HG02885 (cell line): ENCODE data around the gene CENPP.

Experiments
- ATAC-seq: cut with Tn5 transposase; IDR thresholded peaks from one replicate; pipeline ENCODE4 v1.9.1; 2021; ENCODE audit warnings: mild to moderate bottlenecking; ENCODE audit not compliant: unreplicated experiment, poor library complexity

CENPP gene

DNA sequence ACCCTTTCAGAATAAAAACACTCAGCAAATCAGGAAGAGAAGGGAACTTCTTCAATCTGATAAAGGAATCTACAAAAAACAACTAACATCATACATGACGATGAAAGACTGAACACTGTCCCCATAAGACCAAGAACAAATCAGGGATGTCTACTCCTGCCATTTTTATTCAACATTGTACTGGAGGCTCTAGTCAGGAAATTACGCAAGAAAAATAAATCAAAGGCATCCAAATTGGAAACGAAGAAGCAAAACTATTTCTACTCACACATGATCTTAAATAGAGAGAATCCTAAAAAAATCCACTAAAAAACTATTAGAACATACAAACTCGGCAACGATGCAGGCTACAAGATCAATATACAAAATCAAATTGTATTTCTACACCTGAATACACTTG is 301.9 kb downstream of the CENPP start:
- ATAC-seq = no peak

DNA sequence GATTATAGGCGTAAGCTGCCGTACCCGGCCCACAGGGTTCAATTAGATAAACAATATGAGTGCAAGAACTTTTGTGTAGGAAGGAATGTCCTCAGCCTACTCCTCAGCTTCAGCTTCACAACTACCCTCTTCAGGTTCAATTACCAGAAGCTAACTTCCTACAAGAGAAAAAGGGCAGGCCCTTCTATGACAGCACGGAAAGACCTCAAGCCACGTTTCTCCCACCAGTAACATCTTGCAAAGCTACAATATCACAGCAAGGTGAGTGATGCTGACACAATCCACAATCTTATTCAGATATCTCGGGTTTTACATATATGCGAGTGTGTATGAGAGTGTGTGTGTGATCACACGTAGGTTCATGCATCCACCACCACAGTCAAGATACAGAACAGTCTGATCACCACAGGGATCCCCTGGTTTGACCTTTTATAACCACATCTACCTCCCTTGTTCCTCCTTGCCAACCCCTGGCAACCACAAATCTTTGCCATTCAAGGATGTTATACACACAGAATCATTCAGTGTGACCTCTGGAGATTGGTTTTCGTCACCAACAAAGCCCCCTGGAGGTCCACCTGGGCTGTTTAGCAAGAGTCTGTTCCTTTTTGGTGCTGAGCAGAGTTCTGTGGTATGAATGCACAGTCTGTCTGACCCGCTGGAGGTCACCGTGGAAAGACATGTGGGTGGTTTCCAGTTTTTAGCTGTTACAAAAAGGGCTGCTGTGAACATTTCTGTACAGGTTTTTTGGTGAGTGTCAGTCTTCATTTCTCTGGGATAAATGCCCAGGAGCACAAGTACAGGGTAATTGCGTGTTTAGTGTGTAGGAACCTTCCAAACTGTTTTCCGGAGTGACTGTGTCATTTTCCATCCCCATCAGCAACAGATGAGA is 305.9 kb downstream of the CENPP start:
- no peak for ATAC-seq

DNA sequence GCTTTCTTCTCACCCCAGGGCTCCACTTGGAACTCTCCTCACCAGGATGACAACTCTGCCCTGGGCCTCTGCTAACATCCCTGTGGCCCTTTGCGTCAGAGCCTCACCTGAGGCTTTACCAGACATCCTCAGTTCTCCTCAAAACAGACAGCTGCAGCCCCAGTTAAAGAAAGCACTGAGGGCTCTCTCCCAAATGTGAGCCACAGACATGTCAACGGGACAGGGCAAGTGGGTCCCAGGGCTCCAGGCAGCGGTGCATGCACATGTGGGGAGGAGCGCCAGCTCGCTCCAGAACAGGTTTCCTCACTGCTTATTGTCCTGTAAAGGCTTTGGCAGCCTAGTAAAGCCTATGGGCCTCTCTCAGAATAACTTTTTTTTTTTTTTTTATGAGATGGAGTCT is 306.9 kb downstream of the CENPP start:
- ATAC-seq = no peak

DNA sequence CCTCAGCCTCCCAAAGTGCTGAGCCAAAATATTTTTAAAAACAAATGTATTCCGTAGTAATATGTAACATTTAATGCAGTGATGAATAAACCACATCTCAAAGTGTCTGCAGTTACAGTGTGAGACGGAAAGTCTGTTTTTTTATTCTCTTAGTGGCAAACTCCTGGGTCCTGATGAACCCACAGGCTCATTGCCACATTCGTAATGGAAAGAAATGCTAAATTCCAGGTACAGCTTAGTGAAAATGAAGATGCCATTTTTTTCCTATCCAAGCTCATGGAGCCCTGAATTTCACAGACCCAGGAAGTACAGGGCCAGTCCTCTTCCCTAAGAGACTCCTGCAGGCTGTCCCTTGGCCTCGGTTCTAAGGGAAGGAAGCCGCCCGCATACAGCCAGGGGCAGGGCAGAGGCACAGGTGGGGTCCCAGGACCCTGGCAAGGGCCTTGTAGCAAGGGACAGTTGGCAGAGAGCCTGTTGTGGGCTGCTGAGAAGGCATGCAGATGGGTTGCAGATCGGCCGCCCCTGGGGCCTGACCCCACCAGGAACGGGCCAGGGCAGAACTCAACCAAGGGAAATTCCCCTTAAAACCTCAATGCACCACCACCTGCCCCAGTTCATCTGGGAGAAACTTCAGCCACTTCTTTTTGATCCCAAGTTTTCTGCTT is 308.0 kb downstream of the CENPP start:
- no peak for ATAC-seq

DNA sequence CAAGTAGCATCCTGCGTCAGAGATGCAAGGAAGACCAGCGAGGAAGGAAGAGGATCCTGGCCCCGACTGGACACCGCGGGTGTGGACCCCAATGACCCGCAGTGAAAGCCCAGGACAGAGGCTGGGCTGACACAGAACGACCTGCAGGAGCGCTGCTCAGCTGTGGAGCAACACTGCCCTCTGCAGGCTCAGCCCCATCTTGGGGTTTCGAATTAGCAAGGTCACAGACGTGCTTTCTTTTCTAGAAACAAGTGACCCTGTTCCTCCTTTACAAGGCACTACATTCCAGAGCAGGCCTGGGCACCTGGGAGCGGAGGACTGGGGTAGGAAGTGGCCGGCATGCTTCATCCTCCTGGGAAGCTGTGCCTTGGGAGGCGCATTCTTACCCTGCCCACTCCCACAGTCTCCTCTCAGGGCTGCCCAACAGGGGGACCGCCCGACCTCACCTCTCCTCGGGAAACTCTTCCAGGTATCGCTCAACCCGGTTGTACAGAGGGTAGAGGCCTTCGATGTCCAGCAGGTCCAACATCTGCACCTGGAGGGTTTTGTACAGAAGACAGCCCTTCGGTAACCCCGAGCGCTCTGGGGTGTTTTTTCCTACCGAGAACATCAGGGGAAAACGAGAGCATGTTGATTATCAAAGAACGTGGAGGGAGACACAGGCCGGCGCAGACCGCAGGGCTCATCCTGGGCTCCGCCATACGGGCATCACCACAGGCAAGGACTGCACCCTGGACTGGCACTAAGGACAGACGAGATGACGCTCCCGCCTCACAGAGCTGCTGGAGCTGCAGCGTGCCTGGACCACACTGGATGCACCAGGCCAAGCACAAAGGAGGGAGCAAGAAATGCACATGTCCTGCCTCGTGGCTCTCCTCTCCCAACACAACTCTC is 309.2 kb downstream of the CENPP start:
- no peak for ATAC-seq

DNA sequence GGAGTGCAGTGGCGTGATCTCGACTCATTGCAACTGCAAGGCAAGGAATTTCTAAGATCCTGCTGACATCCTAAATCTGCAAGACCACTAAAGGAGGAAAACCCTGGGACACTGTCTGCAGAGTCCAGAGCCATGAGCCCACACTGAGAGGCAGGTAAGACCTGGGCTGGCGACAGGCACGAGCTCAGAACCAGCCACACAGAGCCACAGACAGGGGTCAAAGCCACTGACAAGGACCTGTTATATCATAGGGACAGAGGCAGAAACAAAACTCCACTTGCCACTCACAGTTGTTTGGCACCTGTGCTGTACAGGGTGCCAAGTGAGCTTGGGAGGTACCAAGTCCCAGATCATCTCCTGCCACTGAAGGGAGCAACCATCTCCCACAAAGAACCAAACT is 310.0 kb downstream of the CENPP start:
- no peak for ATAC-seq

DNA sequence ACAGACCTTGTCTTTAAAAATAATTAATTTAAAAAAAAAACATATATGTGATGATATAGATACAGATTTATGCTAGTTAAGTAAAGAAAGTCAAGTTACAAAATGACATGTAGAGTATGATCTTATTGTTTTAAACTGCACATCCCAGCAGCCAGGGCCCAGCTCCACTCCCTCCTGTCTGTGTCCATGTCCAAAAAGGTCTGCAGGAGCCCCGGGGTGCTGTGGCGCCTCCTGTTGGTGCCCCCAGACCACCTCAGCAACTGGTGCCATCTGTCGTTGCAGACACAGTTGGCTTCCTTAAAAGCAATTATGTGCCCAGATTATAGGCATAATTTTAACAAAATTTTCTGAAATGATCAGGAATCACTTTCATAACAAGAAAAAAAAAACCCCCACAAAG is 310.9 kb downstream of the CENPP start:
- no peak for ATAC-seq

DNA sequence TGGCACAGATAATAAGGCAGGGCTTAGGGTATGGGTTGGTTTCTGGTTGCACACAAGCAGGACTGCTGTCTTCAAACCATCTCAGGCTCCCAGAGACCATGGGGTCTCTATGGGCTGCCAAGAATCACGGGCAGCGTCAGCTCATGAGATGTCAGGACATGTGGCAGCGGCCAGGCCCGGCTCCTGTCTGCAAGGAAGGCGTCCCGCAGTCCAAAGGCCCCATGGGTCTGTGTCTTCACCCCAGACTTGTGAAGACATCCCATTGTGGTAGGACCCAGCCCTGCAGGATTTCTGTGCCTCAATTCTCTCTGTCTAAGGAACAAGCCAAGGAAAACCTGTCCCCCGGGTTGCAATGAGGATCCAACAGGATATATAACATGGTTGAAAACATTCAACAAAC is 311.6 kb downstream of the CENPP start:
- ATAC-seq = no peak

DNA sequence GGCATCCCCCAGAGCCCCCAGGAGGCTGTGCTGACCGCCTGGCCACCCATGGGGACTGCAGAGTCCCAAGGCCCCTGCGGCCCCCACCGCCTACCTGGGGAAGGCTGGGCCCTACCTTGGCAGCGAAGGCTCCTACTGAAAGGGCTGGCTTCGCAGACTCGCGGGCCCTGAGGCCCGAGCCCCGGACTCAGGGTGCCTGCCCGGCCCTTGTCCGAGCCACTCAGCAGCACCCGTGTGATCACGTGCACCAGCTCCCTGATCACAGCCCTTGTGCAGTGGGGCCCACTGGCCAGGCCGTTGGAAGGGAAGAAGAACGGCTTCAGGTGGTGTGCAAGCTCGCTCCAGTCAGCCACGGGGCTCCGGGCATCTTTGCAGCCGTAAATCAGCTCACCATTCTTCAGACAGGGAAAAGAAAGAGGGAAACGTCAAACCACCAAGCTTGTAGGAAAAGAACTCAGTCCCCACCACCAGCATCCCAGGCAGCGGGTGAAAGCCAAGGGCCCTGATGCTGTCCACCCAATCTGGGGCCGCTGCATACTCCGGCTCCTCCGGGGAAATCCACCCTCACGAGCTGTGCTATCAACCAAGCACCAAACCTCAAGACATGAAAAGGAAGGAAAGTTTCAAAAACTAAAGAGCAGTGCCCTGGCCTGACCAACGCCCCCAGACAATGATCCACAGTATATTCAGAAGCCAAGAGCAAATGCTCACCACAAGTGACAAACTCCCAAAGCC is 312.3 kb downstream of the CENPP start:
- no peak for ATAC-seq

DNA sequence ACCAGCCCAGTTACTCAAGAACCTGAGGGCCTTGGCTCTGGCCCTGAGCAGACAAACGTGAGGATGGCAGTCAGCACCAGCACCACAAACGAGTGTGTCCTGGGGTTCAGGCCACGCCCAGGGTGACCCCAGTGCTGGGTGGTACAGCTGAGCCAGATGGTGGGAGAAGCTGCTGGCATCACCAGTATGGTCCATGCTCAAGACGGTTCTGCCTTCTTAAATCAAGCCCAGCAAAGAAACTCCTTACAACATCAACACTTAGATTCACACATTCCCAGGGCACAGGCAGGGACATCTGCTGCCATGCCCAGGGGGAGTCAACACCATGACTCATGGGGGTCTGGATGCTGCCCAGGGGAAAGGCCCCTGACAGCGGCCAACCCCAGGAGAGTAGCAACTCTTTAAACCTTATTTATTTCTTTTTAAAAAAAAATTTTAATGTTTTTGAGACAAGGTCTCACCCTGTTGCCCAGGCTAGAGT is 312.9 kb downstream of the CENPP start:
- ATAC-seq = no peak

DNA sequence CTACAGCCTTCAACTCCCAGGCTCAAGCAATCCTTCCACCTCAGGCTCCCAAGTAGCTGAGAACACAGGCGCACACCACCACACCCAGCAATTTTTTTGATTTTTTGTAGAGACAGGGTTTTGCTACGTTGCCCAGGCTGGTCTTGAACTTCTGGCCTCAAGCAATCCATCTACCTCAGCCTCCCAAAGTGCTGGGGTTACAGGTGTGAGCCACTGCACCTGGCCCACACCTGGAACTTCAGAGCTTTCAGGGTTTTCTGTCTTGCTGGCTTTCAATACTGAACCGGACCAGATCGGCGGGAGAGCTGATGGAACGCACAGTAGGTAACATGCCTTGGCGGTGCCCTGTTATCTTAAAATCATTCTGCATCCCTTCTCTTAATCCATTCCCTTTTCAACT is 313.4 kb downstream of the CENPP start:
- ATAC-seq = no peak

DNA sequence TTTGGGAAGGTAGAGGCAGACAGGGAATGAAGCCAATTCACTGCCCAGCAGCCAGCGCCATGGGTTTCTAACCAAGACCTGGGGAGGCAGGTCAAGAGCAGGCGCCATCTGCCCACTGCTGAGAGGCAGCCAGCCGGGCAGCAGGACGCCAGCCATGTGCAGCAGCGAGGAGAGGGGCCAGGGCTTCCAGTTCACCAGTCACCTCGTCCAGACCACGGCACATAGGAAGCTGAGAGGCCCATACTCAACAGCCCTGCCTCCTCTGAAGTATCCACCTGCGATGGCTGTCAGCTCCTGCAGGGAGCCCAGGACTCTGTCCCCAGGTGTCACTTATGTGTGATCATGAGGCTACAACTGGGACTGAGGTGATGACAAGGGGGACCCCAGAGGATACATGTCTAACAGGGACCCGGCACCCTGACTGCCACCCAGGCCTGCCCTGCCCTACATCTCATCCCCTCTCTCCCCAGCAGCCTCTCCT is 314.1 kb downstream of the CENPP start:
- no peak for ATAC-seq

DNA sequence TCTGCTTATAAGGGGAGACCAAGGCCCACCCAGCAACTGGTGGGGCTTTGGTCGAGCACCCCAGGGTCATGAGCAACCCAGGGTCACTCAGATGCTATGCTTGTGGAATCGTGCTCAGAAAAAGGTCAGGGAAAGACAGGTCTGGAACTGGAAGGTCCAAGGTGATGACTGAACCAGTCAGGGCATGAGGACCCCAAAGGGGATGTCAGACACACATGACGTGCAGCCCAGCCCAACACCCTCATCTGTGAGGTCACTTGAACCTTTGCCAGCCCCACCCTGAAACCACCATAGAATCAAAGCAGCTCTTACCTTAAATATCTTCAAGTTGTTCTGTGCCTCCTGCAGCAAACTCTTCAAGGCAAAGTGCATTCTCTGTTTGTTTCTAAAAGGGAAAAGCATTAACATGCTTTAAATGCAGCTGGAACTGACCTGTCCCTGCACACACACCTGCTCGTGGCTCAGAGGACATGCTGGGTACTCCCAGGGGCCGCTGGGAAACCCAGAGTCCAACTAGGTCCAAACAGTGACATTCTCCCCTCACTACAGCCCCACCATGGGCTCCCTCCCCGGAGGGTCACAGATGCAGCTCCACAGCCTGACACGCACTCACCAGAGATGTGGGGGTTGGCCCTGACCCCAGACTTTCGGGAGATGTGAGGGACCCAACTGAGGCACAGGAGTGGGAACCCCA is 314.8 kb downstream of the CENPP start:
- no peak for ATAC-seq

DNA sequence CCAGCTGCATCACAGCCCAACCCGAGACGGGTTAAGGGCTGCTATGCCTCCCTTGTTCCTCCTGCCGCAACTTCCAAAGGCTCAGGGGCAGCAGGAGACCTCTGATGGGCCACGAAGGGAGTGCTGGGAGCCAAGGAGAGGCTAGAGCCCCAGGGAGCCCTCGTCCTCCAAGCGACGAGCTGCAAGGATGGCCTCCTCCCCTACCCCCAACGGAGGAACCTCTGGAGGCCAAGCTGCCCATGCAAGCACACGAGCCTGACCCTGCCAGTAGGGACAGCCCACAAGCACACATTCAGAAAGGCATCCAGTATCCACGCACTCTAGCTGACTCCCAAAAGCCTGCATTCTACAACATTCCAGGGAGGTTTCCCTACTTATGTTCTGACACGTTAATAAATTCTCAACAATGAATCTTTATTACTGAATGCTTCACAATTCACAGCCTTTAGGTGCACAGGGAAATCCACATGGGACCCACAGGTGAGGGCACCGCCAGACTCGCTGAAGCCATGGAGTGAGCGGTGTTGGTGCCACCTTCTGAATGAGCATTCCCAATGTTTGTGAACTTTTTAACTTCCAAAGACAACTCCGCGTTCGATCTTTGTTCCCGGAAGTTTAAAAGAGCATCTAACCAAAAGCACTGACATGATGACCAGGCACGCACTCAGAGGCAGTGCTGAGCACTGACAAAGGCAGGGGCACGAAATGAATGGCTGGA is 315.5 kb downstream of the CENPP start:
- no peak for ATAC-seq

DNA sequence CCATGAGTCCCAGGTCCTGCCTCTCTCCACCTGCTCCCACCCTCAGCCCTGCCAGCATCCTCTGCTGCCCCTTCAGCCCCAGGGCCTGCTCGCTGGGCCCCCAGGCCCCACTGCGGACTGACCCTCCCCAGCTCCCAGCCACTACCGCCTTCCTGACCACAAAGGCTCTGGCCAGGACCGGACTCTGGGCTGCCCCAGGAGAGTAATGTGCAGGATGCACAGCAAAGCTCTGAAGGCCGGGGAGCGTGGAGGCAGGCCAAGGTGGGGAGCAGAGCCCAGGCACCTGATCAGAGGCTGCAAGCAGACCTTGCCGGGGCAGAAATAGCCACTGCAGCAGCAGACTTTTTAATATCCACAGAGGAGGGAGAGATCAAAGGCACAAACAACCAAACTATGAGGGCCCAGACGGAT is 316.3 kb downstream of the CENPP start:
- ATAC-seq = no peak

DNA sequence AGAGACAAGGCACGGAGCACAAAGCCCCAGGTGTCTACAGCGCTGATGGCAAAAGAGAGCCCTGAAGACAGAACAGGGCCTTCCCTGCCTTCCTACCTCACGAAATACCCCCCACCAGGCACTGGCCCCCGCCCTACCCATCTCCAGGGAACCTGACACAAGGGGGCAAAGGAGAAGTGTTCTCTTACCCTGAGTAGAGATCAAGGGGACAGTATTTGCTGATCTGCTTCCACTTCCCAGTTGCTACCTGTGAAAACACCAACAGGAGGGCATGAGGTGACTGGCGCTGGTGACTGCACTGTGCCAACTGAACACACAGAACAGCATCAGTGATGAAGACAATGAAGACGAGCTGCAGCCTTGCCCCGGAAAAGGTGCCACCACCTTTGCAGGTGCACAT is 316.8 kb downstream of the CENPP start:
- ATAC-seq = no peak

DNA sequence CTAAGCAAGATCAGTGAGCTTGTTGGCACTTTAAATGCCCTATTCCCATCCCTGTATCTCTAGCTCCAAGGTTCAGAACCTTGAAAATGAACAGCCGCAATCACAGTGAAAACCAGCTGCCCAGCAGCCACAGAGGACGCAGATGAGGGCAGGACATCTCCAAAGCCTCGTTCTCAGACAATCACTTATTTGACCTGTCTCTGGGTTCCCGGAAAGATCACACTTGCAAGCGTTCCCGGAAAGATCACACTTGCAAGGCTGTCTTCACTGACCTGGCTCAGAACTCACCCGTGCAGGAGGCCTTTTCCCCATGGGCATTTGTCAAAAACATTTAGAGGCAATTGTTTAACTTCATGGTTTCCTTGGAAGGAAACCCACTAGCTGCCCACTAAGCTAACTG is 318.5 kb downstream of the CENPP start:
- ATAC-seq = no peak

DNA sequence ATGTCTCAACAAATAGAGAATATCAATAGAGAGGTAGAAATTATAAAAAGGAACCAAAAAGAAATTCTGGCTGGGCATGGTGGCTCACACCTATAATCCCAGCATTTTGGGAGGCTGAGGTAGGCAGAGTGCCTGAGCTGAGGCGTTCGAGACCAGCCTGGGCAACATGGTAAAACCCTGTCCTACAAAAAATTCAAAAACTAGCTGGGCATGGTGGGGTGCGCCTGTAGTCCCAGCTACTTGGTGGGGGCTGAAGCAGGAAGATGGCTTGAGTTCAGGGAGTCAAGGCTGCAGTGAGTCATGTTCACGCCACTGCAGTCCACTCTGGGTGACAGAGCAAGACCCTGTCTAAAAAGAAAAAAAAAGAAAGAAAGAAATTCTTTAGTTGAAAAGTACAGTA is 319.3 kb downstream of the CENPP start:
- ATAC-seq = no peak
